GM19238 (cell line): Measurements from ENCODE around the gene ZC3H18.

Experiments used
- DNase-seq: peaks from one replicate; pipeline ENCODE4 v3.0.0; 2011; ENCODE audit warnings: low spot score; ENCODE audit not compliant: insufficient read length

ZC3H18 gene

DNA sequence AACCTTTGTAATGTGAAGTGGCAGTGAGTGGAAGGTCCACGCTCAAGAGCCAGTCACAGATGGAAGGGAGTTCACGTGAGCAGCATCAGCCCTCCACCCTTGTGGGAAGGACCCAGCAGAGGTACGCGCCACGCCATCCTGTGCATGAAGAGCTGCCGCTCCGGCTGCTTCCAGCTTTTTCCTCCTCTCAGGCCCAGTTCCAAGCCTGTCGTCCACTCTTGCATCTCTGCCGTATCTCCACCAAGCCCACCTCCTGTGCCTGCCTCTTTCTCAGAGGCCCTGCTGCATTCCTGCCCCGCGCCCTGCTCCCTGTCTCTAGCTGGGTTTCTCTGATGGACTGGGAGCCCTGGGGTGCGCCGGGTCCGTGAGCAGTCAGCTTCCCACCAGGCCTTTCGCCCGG, 10.2 kb downstream of the ZC3H18 start:
- no peak for DNase-seq

DNA sequence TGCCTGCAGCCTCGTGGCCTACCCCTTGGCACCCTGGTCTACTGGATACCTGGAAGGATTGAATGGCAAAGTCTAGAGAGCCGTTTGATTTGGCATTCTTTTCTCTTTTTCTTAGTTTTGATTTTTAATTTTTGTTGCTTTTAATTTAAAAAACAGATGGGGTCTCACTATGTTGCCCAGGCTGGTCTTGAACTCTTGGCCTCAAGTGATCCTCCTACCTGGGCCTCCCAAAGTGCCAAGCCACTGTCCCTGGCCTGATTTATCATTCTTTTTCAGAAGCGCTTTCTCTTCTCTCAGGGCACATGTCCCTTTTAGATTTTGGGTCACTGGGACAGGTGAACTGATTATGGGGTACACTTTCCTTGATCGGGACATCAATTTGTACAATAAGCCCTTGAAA, 10.8 kb downstream of the ZC3H18 start:
- DNase-seq: no peak

DNA sequence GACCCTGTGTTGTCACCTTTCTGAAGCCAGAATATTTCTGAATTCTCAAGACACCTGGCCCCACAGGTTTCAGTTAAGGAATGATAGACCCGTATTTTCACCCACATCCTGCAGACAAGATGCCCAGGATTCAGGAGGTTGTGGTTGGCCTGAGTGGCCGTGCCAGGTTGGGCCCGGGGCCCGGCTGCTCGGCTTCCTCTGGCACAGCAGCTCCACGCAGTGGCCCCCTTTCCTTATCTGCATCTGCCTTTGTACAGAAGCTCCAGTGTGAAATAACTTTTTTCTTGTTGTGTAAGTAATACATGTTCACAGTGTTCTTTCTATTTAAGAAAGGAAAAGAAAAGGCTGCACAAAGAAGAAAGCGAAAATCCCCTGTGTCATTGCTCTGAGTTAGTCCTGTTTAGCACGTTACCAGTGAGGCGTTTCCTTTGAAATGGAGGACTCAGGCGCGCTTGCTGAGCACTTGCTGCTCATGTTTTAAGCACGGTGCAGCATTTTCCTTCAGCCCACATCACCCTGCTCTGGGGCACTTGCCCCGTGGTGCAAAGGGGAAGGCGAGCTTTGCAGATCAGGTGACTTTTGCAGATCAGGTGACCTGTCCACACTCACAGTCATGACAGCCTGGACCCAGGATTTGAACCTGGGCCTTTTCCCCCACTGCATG, 12.8 kb downstream of the ZC3H18 start:
- DNase-seq: no peak

DNA sequence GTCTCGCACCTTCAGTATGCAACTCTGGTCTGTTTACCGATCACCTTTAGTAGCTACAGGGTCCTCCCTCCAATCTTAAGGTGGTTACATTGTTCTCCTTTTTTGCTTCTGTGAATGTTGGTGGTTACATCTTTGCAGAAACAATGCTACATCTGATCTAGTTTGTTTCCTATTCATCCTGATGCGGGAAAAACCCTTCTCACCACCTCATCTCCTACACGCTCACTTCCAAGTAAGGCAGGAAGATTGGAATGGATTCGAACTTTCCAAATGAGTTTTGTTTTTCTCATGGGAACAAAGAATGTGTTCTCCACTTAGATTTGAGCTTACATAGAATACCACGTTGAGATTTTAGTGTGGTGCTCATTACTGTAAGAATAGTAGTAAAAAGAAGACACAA, 14.5 kb downstream of the ZC3H18 start:
- no peak for DNase-seq

DNA sequence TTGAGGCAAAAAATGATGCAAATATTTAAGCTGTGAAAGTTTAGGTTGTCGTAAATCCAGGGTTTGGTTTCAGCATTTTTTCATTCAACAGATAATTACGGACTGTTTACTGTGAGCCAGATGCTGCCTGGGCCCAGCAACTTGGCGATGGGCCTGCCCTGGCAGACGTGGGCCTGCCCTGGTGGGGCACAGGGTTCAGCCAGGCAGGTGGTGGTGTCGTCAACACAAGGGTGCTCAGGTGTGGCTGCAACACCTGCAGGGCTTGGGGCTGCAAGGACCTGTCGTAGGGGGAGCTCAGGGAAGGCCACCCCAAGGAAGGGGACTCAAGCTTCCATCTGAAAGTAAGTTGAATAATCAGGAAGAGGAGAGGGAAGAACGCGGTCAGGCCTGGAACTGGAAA, 15.1 kb downstream of the ZC3H18 start:
- no peak for DNase-seq

DNA sequence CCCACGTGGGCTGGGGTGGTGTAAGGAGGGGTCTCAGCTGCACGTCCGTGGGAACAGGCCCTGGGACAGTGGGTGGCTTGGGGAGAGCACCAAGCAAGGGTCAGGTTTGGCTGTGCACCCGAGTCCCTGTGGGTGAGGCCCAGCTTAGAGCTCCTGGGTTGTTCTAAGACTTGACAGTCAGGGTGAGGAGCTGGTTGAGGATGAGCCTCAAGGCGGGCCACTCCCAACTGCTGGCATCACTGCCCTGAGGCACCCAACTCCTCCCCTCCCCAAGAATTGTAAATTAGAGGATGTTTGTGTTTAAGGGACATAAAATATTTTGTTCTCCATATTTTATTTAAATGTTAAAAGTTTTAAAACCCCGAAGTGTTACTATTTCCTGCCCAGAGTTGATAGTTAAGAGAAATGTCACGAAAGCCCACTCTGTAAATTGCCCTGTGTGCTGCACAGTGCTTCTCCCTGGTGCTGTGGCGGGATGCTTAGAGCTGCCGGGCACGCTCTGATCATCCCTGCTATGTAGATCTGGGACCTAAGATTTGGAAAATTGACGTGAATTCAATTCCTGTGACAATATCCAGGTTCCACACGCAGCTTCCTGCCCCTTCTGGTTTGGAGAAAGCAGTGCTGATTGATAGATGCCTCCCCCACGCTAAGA, 15.9 kb downstream of the ZC3H18 start:
- no peak for DNase-seq

DNA sequence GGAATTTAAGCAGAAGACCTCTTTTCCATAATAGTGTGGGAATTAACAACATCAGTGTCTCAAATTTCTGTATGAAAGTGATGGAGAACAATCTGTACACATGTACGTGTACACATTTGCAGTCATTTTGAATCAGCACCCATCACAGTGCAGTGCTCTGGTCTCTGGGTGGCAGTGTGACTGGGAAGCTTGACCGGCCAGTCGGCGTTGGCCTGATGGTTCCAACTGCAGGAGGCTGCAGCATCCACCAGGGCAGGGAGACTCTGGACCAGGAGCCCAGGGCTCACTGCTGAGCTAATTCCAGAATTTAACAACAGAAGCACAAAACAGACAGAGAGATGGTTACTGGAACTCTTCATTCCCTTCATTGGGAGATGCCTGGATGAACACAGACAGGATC, 17.9 kb downstream of the ZC3H18 start:
- no peak for DNase-seq

DNA sequence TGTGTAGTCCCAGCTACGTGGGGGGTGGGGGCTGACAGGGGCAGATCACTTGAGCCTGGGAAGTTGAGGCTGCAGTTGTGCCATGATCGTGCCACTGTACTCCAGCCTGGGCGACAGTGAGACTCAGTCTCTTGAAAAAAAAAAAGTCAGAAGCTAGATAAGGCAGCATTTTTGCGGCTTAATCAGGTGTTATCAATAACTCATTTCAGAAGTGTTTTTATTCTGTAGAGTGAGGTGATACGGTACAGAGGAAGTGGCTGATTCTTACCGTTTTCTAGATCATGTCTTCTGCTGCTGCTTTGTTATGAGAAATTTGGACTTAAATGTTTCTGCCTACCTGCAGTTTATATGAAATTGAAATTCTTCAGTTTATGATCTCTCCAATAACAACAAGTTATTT, 18.6 kb downstream of the ZC3H18 start:
- DNase-seq: no peak

DNA sequence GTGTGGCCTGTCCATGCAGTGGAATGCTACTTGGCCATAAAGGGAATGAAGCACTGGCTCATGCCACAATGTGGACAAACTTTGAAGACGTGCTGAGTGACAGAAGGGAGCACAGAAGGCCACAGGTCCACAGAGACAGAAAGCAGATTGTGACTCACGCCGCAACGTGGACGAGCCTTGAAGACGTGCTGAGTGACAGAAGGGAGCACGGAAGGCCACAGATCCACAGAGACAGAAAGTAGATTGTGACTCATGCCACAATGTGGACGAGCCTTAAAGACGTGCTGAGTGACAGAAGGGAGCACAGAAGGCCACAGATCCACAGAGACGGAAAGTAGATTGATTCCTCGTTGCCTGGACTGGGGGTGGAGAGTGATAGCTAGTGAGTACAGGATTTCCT, 19.2 kb downstream of the ZC3H18 start:
- no peak for DNase-seq

DNA sequence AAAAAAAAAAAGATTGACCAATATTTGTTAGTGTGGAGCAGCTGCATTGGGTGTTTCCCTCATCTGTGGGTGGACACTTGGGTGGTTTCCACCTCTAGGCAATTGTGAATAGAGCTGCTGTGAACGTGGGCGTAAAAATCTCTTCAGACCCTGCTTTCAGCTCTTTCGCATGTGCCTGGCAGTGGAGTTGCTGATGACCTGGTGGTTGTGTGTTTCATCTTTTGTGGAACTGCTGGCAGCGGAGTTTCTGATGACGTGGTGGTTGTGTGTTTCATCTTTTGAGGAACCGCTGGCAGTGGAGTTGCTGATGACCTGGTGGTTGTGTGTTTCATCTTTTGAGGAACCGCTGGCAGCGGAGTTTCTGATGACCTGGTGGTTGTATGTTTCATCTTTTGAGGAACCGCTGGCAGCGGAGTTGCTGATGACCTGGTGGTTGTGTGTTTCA, 21.4 kb downstream of the ZC3H18 start:
- no peak for DNase-seq

DNA sequence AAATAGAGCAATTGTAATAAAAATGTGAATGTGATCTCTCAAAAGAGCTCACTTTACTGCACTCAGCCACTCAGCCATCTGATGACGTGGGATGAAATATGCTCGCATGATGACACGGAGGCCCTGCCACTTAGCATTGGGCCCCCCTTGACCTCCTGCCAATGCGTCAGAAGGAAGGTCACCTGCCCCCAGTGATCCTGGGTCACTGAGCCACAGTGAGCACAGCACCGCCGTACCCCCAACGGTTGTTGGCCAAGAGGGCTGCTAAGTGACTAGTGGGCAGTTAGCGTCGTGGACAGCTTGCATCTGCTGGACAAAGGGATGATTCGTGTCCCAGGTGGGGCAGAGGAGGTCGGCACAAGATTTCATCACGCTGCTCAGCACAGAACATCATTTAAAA, 22.9 kb downstream of the ZC3H18 start:
- no peak for DNase-seq

DNA sequence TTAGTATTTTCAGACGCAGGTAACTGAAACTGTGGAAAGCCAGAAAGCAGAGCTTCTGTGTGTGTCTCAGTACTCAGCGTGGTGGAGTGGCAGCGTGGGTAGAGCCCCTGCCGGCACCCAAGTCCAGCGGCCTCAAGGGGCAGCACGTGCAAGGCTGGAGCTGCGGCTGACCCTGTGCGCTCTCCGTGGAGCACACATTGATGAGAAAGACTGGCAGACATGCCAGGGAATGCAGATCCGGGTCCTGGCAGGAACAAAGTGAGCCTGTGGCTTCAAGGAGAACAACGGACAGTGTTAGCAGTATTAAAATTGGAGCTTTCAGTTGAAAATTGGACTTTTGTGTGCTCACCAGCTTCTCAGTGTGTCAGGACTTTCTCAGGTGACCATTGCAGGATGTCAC, 23.3 kb downstream of the ZC3H18 start:
- DNase-seq: no peak

DNA sequence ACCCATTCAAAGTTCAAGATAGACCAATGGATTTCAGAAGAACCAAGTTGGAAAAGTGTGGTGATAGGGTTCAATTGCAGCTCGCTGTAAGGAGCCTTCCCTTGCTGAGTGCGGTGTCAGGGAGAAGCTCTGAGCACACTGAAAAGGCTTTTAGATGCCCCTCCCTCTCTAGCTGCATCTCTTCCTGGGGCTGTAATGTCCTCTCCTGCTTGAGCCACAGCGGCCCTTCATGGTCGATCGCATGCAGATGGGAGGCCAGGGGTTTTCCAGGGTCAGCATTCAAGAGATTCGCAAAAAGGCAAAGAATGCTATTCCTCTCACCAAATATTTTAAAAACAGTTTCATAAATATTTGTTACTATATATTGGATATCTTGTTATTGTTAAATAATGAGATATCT, 23.7 kb downstream of the ZC3H18 start:
- DNase-seq: no peak

DNA sequence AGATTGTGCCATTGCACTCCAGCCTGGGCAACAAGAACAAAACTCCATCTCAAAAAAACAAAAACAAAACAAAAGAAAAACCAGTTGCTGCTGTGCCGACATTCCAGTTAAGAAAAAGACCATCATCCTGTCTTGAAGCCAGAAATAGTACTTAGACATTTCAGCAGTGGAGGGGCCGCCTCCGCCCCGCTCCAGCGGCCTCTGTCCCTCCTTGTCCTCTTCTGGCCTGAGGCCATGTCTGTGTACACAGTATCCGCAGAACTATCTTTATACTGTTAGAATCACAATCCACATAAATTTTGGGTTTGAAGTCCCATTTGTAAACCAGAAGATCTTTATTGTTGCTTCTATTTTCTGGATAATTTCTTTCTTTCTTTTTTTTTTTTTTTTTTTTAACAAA, 24.9 kb downstream of the ZC3H18 start:
- DNase-seq: no peak

DNA sequence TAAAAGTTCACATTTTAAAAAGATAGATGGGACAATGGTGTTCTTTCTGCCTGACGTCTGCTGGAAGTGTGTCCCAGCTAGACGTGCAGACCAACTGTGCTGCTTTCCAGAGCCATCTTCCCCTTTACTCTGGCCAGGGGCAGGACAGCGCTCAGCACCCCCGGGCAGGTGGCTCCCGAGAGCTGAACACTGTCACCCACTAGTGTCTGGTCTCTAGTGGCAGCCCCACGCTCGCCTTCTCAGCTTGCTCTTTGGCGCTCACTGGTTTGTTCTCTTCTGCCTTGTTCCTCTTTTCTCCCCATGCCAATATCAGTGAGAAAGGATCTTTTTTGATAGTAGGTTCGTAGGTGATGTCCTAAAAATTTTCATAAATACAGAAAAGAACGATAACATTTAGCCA, 25.7 kb downstream of the ZC3H18 start:
- DNase-seq: no peak

DNA sequence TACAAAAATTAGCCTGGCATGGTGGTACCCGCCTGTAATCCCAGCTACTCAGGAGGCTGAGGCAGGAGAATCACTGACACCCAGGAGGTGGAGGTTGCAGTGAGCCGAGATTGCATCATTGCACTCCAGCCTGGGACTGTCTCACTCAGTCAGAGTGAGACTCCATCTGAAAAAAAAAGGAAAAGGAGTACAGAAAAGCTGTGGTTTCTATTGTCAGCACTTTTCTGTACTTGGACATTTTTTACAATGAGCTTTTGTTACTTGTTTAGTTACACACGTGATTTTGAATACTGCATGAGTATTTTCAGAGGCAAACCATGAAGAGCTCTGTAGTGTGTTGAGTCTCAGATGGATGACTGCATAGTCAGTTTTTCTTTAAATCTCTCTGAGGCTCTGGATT, 26.3 kb downstream of the ZC3H18 start:
- no peak for DNase-seq

DNA sequence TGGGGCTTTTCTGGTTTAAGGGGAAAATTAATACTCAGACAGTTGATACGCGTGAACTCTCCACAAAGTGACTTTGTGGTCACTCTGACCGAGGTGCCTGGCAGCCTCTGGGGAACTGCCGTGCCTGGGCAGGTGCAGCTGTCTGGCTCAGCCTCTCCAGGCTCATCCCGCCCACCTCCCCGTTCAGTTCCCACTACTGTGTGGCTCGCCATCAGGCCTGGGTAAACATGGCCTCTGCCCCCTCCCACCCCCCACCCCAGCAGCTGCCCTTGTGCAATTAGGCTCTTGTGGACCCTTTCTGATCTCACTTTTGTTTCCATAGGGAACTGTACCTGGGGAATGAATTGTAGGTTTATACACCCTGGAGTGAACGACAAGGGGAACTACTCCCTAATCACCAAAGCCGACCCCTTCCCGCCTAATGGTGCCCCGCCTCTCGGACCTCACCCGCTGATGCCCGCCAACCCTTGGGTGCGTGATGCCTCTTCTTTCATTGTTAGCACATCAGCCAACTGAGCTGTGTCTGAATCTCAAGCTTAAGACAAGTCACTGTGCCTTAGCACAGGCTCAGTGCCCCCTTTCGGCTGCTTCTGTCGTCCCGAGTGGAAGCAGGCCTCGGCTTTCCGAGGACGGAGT, 27.8 kb downstream of the ZC3H18 start:
- no peak for DNase-seq

DNA sequence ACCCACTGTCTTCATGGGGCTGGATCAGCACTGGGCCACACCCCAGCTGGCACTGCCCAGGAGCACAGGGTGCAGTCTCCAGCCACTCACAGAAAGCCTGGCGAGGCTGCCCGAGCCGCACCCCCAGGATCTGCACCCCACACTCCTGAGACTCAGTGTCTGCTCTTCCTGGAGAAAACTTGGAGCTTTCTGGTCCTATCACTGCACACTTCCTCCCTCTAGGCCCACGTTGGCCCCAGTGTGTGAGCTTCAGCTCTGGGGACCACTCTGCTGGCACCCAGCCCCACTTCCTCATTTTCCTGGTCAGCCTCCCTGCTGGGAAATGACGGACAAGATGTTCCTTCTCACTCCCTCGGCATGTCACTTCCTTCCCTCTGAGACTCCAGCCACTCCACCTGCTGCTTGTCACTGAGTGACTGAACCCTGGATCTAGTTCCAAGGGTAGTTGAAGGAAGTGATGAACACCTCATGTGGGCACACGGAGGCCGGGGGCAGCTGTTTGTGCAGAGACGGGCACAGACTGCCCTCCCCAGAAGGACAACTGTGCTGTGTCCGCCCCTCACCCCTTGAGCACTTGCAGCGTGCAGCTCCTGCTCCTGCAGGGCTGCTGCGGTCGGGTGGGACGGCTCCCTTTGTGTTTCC, 29.0 kb downstream of the ZC3H18 start:
- no peak for DNase-seq

DNA sequence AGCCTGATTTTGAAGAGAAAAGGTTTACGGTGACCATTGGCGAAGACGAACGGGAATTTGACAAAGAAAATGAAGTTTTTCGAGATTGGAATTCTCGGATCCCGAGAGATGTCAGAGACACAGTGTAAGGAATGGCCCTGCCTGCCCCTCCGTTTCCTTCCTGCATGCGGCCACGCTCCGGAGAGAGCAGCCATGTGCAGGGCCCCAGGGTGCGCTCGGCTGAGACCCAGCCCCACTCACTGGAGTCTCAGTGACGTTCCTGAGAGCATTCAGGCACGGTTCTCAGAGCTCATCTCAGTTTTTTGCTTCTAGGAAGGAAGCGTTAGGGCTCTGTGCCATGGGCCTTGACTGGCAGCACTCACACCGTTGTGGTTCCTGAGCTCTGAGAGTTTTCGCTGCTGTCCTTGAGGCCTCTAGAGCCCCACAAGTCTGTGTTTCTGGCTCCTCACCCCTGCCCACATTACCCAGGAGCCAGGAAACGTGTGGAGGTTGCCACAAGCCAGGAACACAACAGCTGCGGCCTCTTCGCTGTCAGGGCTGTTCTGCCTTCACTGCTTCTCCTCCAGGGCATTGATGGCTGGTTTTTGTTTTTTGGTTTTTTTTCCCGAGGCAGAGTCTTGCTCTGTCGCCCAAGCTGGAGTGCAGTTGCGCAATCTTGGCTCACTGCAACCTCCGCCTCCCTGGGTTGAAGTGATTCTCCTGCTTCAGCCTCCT, 29.8 kb downstream of the ZC3H18 start:
- DNase-seq: no peak

DNA sequence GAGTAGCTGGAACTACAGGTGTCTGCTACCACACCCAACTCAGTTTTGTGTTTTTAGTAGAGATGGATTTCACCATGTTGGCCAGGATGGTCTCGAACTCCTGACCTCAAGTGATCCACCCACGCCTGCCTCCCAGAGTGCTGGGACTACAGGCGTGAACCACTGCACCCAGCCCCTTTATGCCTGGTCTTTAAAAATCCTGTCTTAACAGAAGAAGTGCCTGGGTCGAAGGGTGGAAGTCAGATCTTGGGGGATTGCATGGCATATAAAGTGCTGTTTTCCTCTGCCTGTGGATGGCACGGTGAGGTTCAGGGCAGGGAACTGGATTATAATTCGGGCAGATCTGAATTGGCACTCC, 30.3 kb downstream of the ZC3H18 start:
- DNase-seq: no peak

DNA sequence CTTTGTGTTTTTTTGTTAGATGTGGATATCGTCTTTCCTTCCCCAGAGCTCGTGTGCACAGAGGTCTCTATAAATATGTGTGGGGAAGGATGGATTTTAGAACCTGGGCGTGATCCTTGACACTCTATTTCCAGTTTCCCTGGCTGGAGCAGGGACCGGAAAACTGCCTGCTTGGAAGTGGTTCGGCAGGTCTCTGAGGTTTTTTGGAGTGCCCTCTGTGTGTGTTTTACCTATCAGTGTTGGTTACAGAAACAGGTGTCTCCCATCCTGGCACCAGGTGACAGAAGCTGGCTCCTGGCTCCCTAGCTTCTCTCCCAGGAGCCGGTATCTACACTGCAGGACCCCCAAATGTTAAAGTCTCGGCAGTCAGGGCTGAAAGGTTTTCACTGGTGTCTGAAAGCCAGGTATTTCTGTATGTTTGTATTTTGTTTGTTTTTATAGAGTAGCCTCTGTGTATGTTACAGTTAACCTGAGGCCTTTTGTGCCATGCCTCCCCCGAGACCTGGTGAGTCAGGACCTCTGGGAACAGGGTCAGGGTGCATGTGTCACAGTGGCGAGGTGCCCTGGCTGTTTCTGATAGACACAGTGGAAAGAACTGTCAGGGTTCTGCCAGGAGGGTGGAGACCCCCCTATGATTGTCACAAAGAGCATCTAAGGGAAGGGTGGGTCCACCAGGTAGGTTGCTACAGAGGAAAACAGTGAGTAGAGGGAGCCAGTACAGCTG, 31.3 kb downstream of the ZC3H18 start:
- no peak for DNase-seq
